ENCODE data around the gene ASAP2. TPM values are rescaled to one million over a fixed set of nuclear protein-coding genes. Genes with fewer than 3 reads are reported as not detected.

ASAP2 gene
- polyA plus RNA-seq, 3 donors: 0.08 to 1.1 (median 0.20) TPM

GRCh38 chr2:9199716-9200632 lies 6.6 kb upstream of the ASAP2 start:
- no peaks in the 10 kb centered on the region for H3K79me2 ChIP-seq (ENCODE audit: insufficient read depth, low read length)
- no peaks in the 10 kb centered on the region for H3K4me1 ChIP-seq (ENCODE audit: control insufficient read depth in 1 of 2, insufficient read depth in 2 of 2, low read length in 2 of 2)
- Mint-ChIP-seq H3K36me3 (no peaks in the 10 kb centered on the region), H3K4me3 (no peak overlapping the region), H3K27ac (no peak overlapping the region), H3K4me1 (no peaks in the 10 kb centered on the region), H3K27me3 (ENCODE audit: low read depth in 3 of 3) (peaks cover 2 to 4% (median 3%) of the 10 kb centered on the region in 3 donors), H3K9me3 (peaks cover 0 to 2% (median 0%) of the 10 kb centered on the region in 7 donors)
- no peak overlapping the region for H3K27ac ChIP-seq (ENCODE audit: low read depth in 1 of 2, low read length in 2 of 2)
- intact Hi-C loops (cut with micrococcal nuclease): loop anchor here in 1 of 2 donors (10.0 kb wide), 1 partner anchor 65 kb away; no protein-coding TSS in a partner anchor
- H3K9me3 ChIP-seq (replicated peaks in 1 of 2; ENCODE audit: control insufficient read depth in 1 of 2, insufficient read depth in 1 of 2, low read length in 2 of 2): no peaks in the 10 kb centered on the region
- no peak overlapping the region for H3K4me3 ChIP-seq (replicated peaks in 1 of 3; ENCODE audit: low read depth in 2 of 3, low read length in 3 of 3)
- no peak for DNase-seq
- H4K20me1 ChIP-seq (ENCODE audit: insufficient read depth, low read length): no peaks in the 10 kb centered on the region
- WGBS (ENCODE audit: insufficient coverage): 95% methylated on average over 2 of the region's 9 CpGs
- H3K4me2 ChIP-seq (replicated peaks; ENCODE audit: extremely low read depth, low read length, poor library complexity, severe bottlenecking): no peak overlapping the region
- TF ChIP-seq CTCF (IDR thresholded peaks at IDR 0.05): no peak
- H3K9ac ChIP-seq (ENCODE audit: insufficient read depth, low read length, poor library complexity, severe bottlenecking): no peak overlapping the region
- H3K36me3 ChIP-seq (replicated peaks in 1 of 2; ENCODE audit: control insufficient read depth in 1 of 2, insufficient read depth in 2 of 2, low read length in 2 of 2): no peaks in the 10 kb centered on the region
- H3K27me3 ChIP-seq (ENCODE audit: control insufficient read depth in 2 of 2, insufficient read depth in 2 of 2, low read length in 2 of 2): peaks cover 0 to 4% of the 10 kb centered on the region in 2 donors
- no peak overlapping the region for H2AFZ ChIP-seq (ENCODE audit: insufficient read depth, low read depth, low read length, poor library complexity, severe bottlenecking)

- Histone ChIP-seq H3K4me2 (replicated peaks; ENCODE audit: extremely low read depth, low read length, poor library complexity, severe bottlenecking) (no peak overlapping the region), H3K9ac (ENCODE audit: insufficient read depth, low read length, poor library complexity, severe bottlenecking) (no peak overlapping the region), H3K27me3 (ENCODE audit: control insufficient read depth in 2 of 2, insufficient read depth in 2 of 2, low read length in 2 of 2) (peaks cover 0 to 4% of the 10 kb centered on the region in 2 donors), H3K4me3 (replicated peaks in 1 of 3; ENCODE audit: low read depth in 2 of 3, low read length in 3 of 3) (no peak overlapping the region), H3K27ac (ENCODE audit: low read depth in 1 of 2, low read length in 2 of 2) (no peak overlapping the region), H4K20me1 (ENCODE audit: insufficient read depth, low read length) (no peaks in the 10 kb centered on the region), H3K9me3 (replicated peaks in 1 of 2; ENCODE audit: control insufficient read depth in 1 of 2, insufficient read depth in 1 of 2, low read length in 2 of 2) (no peaks in the 10 kb centered on the region), H3K79me2 (ENCODE audit: insufficient read depth, low read length) (no peaks in the 10 kb centered on the region), H2AFZ (ENCODE audit: insufficient read depth, low read depth, low read length, poor library complexity, severe bottlenecking) (no peak overlapping the region), H3K36me3 (replicated peaks in 1 of 2; ENCODE audit: control insufficient read depth in 1 of 2, insufficient read depth in 2 of 2, low read length in 2 of 2) (no peaks in the 10 kb centered on the region), H3K4me1 (ENCODE audit: control insufficient read depth in 1 of 2, insufficient read depth in 2 of 2, low read length in 2 of 2) (peaks cover 2 to 4% of the 10 kb centered on the region in 2 donors)
- intact Hi-C loops (cut with micrococcal nuclease): loop anchor here in 1 of 2 donors (10.0 kb wide), 1 partner anchor 64 kb away; no protein-coding TSS in a partner anchor
- no peaks in the 10 kb centered on the region for H3K36me3 Mint-ChIP-seq
- no peak overlapping the region for H3K27ac Mint-ChIP-seq
- no peak for TF ChIP-seq CTCF (IDR thresholded peaks at IDR 0.05)
- peaks cover 0 to 2% (median 0%) of the 10 kb centered on the region in 7 donors for H3K9me3 Mint-ChIP-seq
- peaks cover 3 to 4% (median 3%) of the 10 kb centered on the region in 3 donors for H3K27me3 Mint-ChIP-seq (ENCODE audit: low read depth in 3 of 3)
- no peak for DNase-seq
- H3K4me3 Mint-ChIP-seq: no peak overlapping the region
- 97% methylated on average over 3 of the region's 4 CpGs for WGBS (ENCODE audit: insufficient coverage)
- peaks cover 3% of the 10 kb centered on the region for H3K4me1 Mint-ChIP-seq
Measured at GRCh38 chr2:9200633-9201015, 6.0 kb upstream of the ASAP2 start.

Measured in CD14-positive monocyte (primary cell).